SK-N-SH (cell line): ENCODE results near the gene ZNF79.

Experiments
- CTCF ChIP-seq: fragments of 200-600 bp; sonication (generic); IDR thresholded peaks from 2 replicates; pipeline ENCODE4 v1.6.1; 2017; ENCODE audit warnings: antibody characterized with exemption, mild to moderate bottlenecking, moderate library complexity
- ELF1 ChIP-seq: IDR thresholded peaks from 2 replicates; pipeline ENCODE4 v1.4.0; 2012
- EZH2phosphoT487 ChIP-seq: fragments of 200-600 bp; sonication (generic); IDR thresholded peaks from 2 replicates; pipeline ENCODE4 v1.6.1; 2017; ENCODE audit warnings: low read depth, mixed run types, mild to moderate bottlenecking, antibody characterized with exemption, moderate library complexity, borderline replicate concordance
- MEF2A ChIP-seq: IDR thresholded peaks from 2 replicates; pipeline ENCODE4 v1.4.0; 2012; ENCODE audit warnings: low read depth, borderline replicate concordance
- POLR2AphosphoS5 ChIP-seq: IDR thresholded peaks from 2 replicates; pipeline ENCODE4 v1.6.1; 2012; ENCODE audit warnings: low read depth, low read length
- RXRA ChIP-seq: IDR thresholded peaks from 2 replicates; pipeline ENCODE4 v1.4.0; 2012; ENCODE audit warnings: low read depth, mild to moderate bottlenecking, borderline replicate concordance
- SIN3A ChIP-seq: IDR thresholded peaks from 2 replicates; pipeline ENCODE4 v1.6.1; 2012; ENCODE audit warnings: low read depth, mild to moderate bottlenecking, low read length, moderate library complexity, borderline replicate concordance
- ZBTB33 ChIP-seq: IDR thresholded peaks from 2 replicates; pipeline ENCODE4 v1.4.0; 2012; ENCODE audit warnings: low read depth, borderline replicate concordance

GRCh38 chr9:127405344-127406125 is 18.6 kb upstream of the ZNF79 start:
- no peak for TF ChIP-seq ELF1
- TF ChIP-seq EZH2phosphoT487: no peak
- TF ChIP-seq MEF2A: no peak
- no peak for TF ChIP-seq POLR2AphosphoS5
- TF ChIP-seq CTCF: no peak
- TF ChIP-seq ZBTB33: no peak
- no peak for TF ChIP-seq SIN3A
- TF ChIP-seq RXRA: no peak
